Suprapubic skin (tissue), 4 donors: Measurements from ENCODE around the gene GDF2. TPM values are rescaled to one million over a fixed set of nuclear protein-coding genes. Genes with fewer than 3 reads are reported as not detected.

ENCODE experiments used
- DNase-seq, 2 donors: peaks; one replicate each; pipeline ENCODE4 v3.0.0-alpha.2; 2019; ENCODE audit warnings: low spot score in 2 of 2
- H3K27ac ChIP-seq: fragments of 200-600 bp; sonication (generic); one replicate; pipeline ENCODE4 v1.5.1; 2019
- H3K27me3 ChIP-seq: fragments of 200-600 bp; sonication (generic); one replicate; pipeline ENCODE4 v1.5.1; 2019
- H3K36me3 ChIP-seq: fragments of 200-600 bp; sonication (generic); one replicate; pipeline ENCODE4 v1.5.1; 2019
- H3K4me1 ChIP-seq: fragments of 200-600 bp; sonication (generic); one replicate; pipeline ENCODE4 v1.5.1; 2019
- H3K4me3 ChIP-seq: fragments of 200-600 bp; sonication (generic); one replicate; pipeline ENCODE4 v1.5.1; 2019; ENCODE audit warnings: mild to moderate bottlenecking
- H3K9me3 ChIP-seq: fragments of 200-600 bp; sonication (generic); one replicate; pipeline ENCODE4 v1.5.1; 2019
- CTCF ChIP-seq, 2 donors: fragments of 200-600 bp in 1 of 2; fragments of 450-650 bp in 1 of 2; sonication (generic) in 1 of 2; IDR thresholded peaks; one replicate each; pipeline ENCODE4 v1.5.1; 2016 to 2019; ENCODE audit warnings: antibody characterized with exemption in 2 of 2, mild to moderate bottlenecking in 1 of 2, moderate library complexity in 1 of 2
- EP300 ChIP-seq: sonication (generic); formaldehyde crosslinking; IDR thresholded peaks from one replicate; pipeline ENCODE4 v1.6.1; 2017; ENCODE audit warnings: antibody characterized with exemption
- POLR2A ChIP-seq, 2 donors: fragments of 450-650 bp; IDR thresholded peaks; one replicate each; pipeline ENCODE4 v1.6.1; 2017; ENCODE audit warnings: antibody characterized with exemption in 2 of 2, mild to moderate bottlenecking in 2 of 2, moderate library complexity in 2 of 2
- POLR2AphosphoS5 ChIP-seq, 3 donors: sonication (generic); formaldehyde crosslinking; IDR thresholded peaks; one replicate each; pipeline ENCODE4 v1.6.1; 2017; ENCODE audit warnings: antibody characterized with exemption in 3 of 3
- WGBS: methylation state at CpG from one replicate; pipeline ENCODE4 v1.1.5; 2018; 5-methylcytosine and 5-hydroxymethylcytosine counted together
- total RNA-seq, 4 donors: library from RNA; depleted of rRNA; stranded (reverse); fragments of >200 nt; gene quantifications; one replicate each; pipeline ENCODE4 v1.1.0, GENCODE V29; 2016

GDF2 gene
- total RNA-seq, 4 donors from 2014 or later: not detected

- no peaks in the 10 kb centered on the region for H3K4me1 ChIP-seq
- H3K36me3 ChIP-seq: no peaks in the 10 kb centered on the region
- TF ChIP-seq POLR2AphosphoS5 (IDR thresholded peaks at IDR 0.05) (no peak), POLR2A (IDR thresholded peaks at IDR 0.05) (no peak), EP300 (no peak), CTCF (IDR thresholded peaks at IDR 0.05) (no peak)
- WGBS: 85% methylated on average over 8 of the region's 8 CpGs
- no peak overlapping the region for H3K4me3 ChIP-seq
- H3K27ac ChIP-seq: no peak overlapping the region
- DNase-seq: peak; percentile 24 to 38
- peaks cover 13% of the 10 kb centered on the region for H3K27me3 ChIP-seq
- H3K9me3 ChIP-seq: no peaks in the 10 kb centered on the region
Measured at GRCh38 chr10:47339186-47339735, 17.0 kb downstream of the GDF2 start.

GRCh38 chr10:47339759-47340607, 17.7 kb downstream of the GDF2 start:
- no peaks in the 10 kb centered on the region for H3K36me3 ChIP-seq
- WGBS: 72% methylated on average over 12 of the region's 15 CpGs
- H3K27ac ChIP-seq: no peak overlapping the region
- no peaks in the 10 kb centered on the region for H3K4me1 ChIP-seq
- TF ChIP-seq EP300 (no peak), POLR2AphosphoS5 (IDR thresholded peaks at IDR 0.05) (no peak), POLR2A (IDR thresholded peaks at IDR 0.05) (no peak), CTCF (IDR thresholded peaks at IDR 0.05) (no peak)
- peaks cover 10% of the 10 kb centered on the region for H3K27me3 ChIP-seq
- no peaks in the 10 kb centered on the region for H3K9me3 ChIP-seq
- H3K4me3 ChIP-seq: no peak overlapping the region
- peak in 1 of 2 donors; percentile 70 for DNase-seq

- peak; percentile 69 to 78 for DNase-seq
- WGBS: 72% methylated on average over 5 of the region's 5 CpGs
- Histone ChIP-seq H3K9me3 (no peaks in the 10 kb centered on the region), H3K36me3 (no peaks in the 10 kb centered on the region), H3K27ac (no peak overlapping the region), H3K4me1 (no peaks in the 10 kb centered on the region), H3K27me3 (peaks cover 6% of the 10 kb centered on the region), H3K4me3 (no peak overlapping the region)
- TF ChIP-seq CTCF (IDR thresholded peaks at IDR 0.05) (peak; percentile 88 to 91), POLR2A (IDR thresholded peaks at IDR 0.05) (no peak)
Measured at GRCh38 chr10:47340608-47341170, 18.4 kb downstream of the GDF2 start.

GRCh38 chr10:47344996-47345870, 23.0 kb downstream of the GDF2 start:
- WGBS: 84% methylated on average over 13 of the region's 13 CpGs
- H3K9me3 ChIP-seq: no peaks in the 10 kb centered on the region
- peak; percentile 8 to 18 for DNase-seq
- no peak overlapping the region for H3K4me3 ChIP-seq
- TF ChIP-seq POLR2A (IDR thresholded peaks at IDR 0.05): no peak
- TF ChIP-seq CTCF (IDR thresholded peaks at IDR 0.05): no peak
- TF ChIP-seq POLR2AphosphoS5 (IDR thresholded peaks at IDR 0.05): no peak
- TF ChIP-seq EP300: no peak
- no peaks in the 10 kb centered on the region for H3K4me1 ChIP-seq
- H3K27me3 ChIP-seq: no peaks in the 10 kb centered on the region
- H3K27ac ChIP-seq: no peak overlapping the region
- H3K36me3 ChIP-seq: no peaks in the 10 kb centered on the region
